A549 (cell line): ENCODE measurements around the gene LTBP4. TPM values are rescaled to one million over a fixed set of nuclear protein-coding genes. Genes with fewer than 3 reads are reported as not detected.

Experiments used
- BHLHE40 ChIP-seq: IDR thresholded peaks from 2 replicates; pipeline ENCODE4 v1.6.1; 2012; ENCODE audit warnings: low read depth, low read length, inconsistent platforms
- CBX2 ChIP-seq: fragments of 200-600 bp; sonication (generic); IDR thresholded peaks from 2 replicates; pipeline ENCODE4 v1.6.1; 2016; ENCODE audit warnings: low read depth, mild to moderate bottlenecking, borderline replicate concordance
- CBX8 ChIP-seq: fragments of 200-600 bp; sonication (generic); IDR thresholded peaks from 2 replicates; pipeline ENCODE4 v1.6.1; 2016
- CEBPB ChIP-seq, 2 experiments: fragments of >200 bp in 1 of 2; sonication (Bioruptor Twin) in 1 of 2; formaldehyde crosslinking in 1 of 2; IDR thresholded peaks; 2 replicates each; pipeline ENCODE4 v1.6.1; 2012 to 2016
- CHD2 ChIP-seq: fragments of 150-350 bp; IDR thresholded peaks from 2 replicates; pipeline ENCODE4 v1.6.1; 2014; ENCODE audit warnings: low read length; ENCODE audit not compliant: partially characterized antibody
- CHD4 ChIP-seq: fragments of 200-600 bp; sonication (generic); IDR thresholded peaks from 2 replicates; pipeline ENCODE4 v1.6.1; 2016; ENCODE audit warnings: antibody characterized with exemption, mild to moderate bottlenecking, borderline replicate concordance
- EHF ChIP-seq: fragments of 250-450 bp; sonication (Bioruptor Pico); IDR thresholded peaks from 2 replicates; pipeline ENCODE4 v1.5.0; 2020; ENCODE audit warnings: mild to moderate bottlenecking
- EHMT2 ChIP-seq: fragments of 200-600 bp; sonication (generic); IDR thresholded peaks from 2 replicates; pipeline ENCODE4 v1.6.1; 2016; ENCODE audit warnings: antibody characterized with exemption, low read depth, mild to moderate bottlenecking, moderate library complexity
- EP300 ChIP-seq, 2 experiments: fragments of >200 bp; sonication (Bioruptor Twin); formaldehyde crosslinking; IDR thresholded peaks; 2 replicates in 1 of 2; 3 replicates in 1 of 2; pipeline ENCODE4 v1.6.1; 2016 to 2017
- ESRRA ChIP-seq: fragments of 150-350 bp; IDR thresholded peaks from 2 replicates; pipeline ENCODE4 v1.6.1; 2014; ENCODE audit warnings: mild to moderate bottlenecking, low read length, borderline replicate concordance
- FOSB ChIP-seq: fragments of 250-450 bp; sonication (Bioruptor Pico); IDR thresholded peaks from 2 replicates; pipeline ENCODE4 v1.5.0; 2020; ENCODE audit warnings: mild to moderate bottlenecking, moderate library complexity
- FOSL2 ChIP-seq, 2 experiments: fragments of 450-650 bp in 1 of 2; fragments of >200 bp in 1 of 2; sonication (Bioruptor Twin) in 1 of 2; formaldehyde crosslinking; IDR thresholded peaks; 2 replicates each; pipeline versions ENCODE4 v1.5.0 to v1.6.1; 2016 to 2020; ENCODE audit warnings: mild to moderate bottlenecking in 1 of 2, moderate library complexity in 1 of 2
- GATA3 ChIP-seq: IDR thresholded peaks from 2 replicates; pipeline ENCODE4 v1.6.1; 2012; ENCODE audit warnings: borderline replicate concordance
- HDAC2 ChIP-seq: fragments of 200-600 bp; sonication (generic); IDR thresholded peaks from 2 replicates; pipeline ENCODE4 v1.6.1; 2016
- HOXA7 ChIP-seq: fragments of 250-450 bp; sonication (Bioruptor Pico); IDR thresholded peaks from 2 replicates; pipeline ENCODE4 v1.5.0; 2020; ENCODE audit warnings: mild to moderate bottlenecking, moderate library complexity
- HOXB5 ChIP-seq: fragments of 250-450 bp; sonication (Bioruptor Pico); IDR thresholded peaks from 2 replicates; pipeline ENCODE4 v1.5.0; 2020; ENCODE audit warnings: mild to moderate bottlenecking, moderate library complexity
- JUN ChIP-seq, 2 experiments: fragments of >200 bp; sonication (Bioruptor Twin); formaldehyde crosslinking; IDR thresholded peaks; 2 replicates in 1 of 2; 3 replicates in 1 of 2; pipeline ENCODE4 v1.6.1; 2016 to 2017
- JUNB ChIP-seq: fragments of >200 bp; sonication (Bioruptor Twin); formaldehyde crosslinking; IDR thresholded peaks from 2 replicates; pipeline ENCODE4 v1.6.1; 2016
- KDM1A ChIP-seq: fragments of 200-600 bp; sonication (generic); IDR thresholded peaks from 2 replicates; pipeline ENCODE4 v1.6.1; 2016; ENCODE audit warnings: low read depth, mild to moderate bottlenecking
- KDM5A ChIP-seq: fragments of 200-600 bp; sonication (generic); IDR thresholded peaks from 2 replicates; pipeline ENCODE4 v1.6.1; 2016; ENCODE audit warnings: antibody characterized with exemption, mild to moderate bottlenecking
- MAFK ChIP-seq: fragments of 450-650 bp; IDR thresholded peaks from 2 replicates; pipeline ENCODE4 v1.6.1; 2014; ENCODE audit not compliant: partially characterized antibody
- MYC ChIP-seq: IDR thresholded peaks from 2 replicates; pipeline ENCODE4 v1.6.1; 2012; ENCODE audit warnings: mild to moderate bottlenecking, inconsistent platforms, low read length, improper control_type of control experiment, borderline replicate concordance
- NPAS2 ChIP-seq: fragments of 250-450 bp; sonication (Bioruptor Pico); IDR thresholded peaks from 2 replicates; pipeline ENCODE4 v1.8.0; 2022; ENCODE audit warnings: mild to moderate bottlenecking, moderate library complexity, borderline replicate concordance
- PHF8 ChIP-seq: fragments of 200-600 bp; sonication (generic); IDR thresholded peaks from 2 replicates; pipeline ENCODE4 v1.6.1; 2016; ENCODE audit warnings: low read depth, mild to moderate bottlenecking, antibody characterized with exemption, moderate library complexity, borderline replicate concordance
- POLR2A ChIP-seq: IDR thresholded peaks from 2 replicates; pipeline ENCODE4 v1.6.1; 2012; ENCODE audit warnings: mild to moderate bottlenecking, low read length
- POLR2AphosphoS2 ChIP-seq: conservative IDR thresholded peaks from 2 replicates; pipeline ENCODE4 v1.6.1; 2012; ENCODE audit warnings: low read length, improper control_type of control experiment, inconsistent platforms
- RAD21 ChIP-seq, 2 experiments: fragments of >200 bp in 1 of 2; sonication (Bioruptor Twin) in 1 of 2; formaldehyde crosslinking in 1 of 2; IDR thresholded peaks in 1 of 2; conservative IDR thresholded peaks in 1 of 2; 2 replicates in 1 of 2; 3 replicates in 1 of 2; pipeline ENCODE4 v1.6.1; 2012 to 2018; ENCODE audit warnings: inconsistent platforms in 1 of 2
- RARB ChIP-seq: fragments of 250-450 bp; sonication (Bioruptor Pico); IDR thresholded peaks from 2 replicates; pipeline ENCODE4 v1.8.0; 2021; ENCODE audit warnings: mild to moderate bottlenecking, moderate library complexity
- RCOR1 ChIP-seq: fragments of 150-350 bp; IDR thresholded peaks from 2 replicates; pipeline ENCODE4 v1.6.1; 2014; ENCODE audit warnings: antibody characterized with exemption, low read length, low read depth
- RNF2 ChIP-seq: fragments of 200-600 bp; sonication (generic); IDR thresholded peaks from 2 replicates; pipeline ENCODE4 v1.6.1; 2016; ENCODE audit warnings: low read depth, mild to moderate bottlenecking, antibody characterized with exemption, moderate library complexity, borderline replicate concordance
- SMC3 ChIP-seq: fragments of >200 bp; sonication (Bioruptor Twin); formaldehyde crosslinking; IDR thresholded peaks from 3 replicates; pipeline ENCODE4 v1.6.1; 2018; ENCODE audit warnings: inconsistent platforms
- SREBF2 ChIP-seq: fragments of 450-650 bp; IDR thresholded peaks from 2 replicates; pipeline ENCODE4 v1.6.1; 2014; ENCODE audit warnings: mild to moderate bottlenecking, moderate library complexity
- TP53 ChIP-seq: fragments of 250-450 bp; sonication (Bioruptor Pico); IDR thresholded peaks from 2 replicates; pipeline ENCODE4 v1.5.0; 2021; ENCODE audit warnings: mild to moderate bottlenecking, moderate library complexity
- ZC3H11A ChIP-seq: fragments of 450-650 bp; IDR thresholded peaks from 2 replicates; pipeline ENCODE4 v1.6.1; 2014; ENCODE audit warnings: antibody characterized with exemption, mild to moderate bottlenecking
- ZNF302 ChIP-seq: fragments of 250-450 bp; sonication (Bioruptor Pico); IDR thresholded peaks from 2 replicates; pipeline ENCODE4 v1.9.0; 2021; ENCODE audit warnings: inconsistent platforms, mild to moderate bottlenecking, moderate library complexity
- ZSCAN20 ChIP-seq: fragments of 250-450 bp; sonication (Bioruptor Pico); IDR thresholded peaks from 2 replicates; pipeline ENCODE4 v1.8.0; 2022; ENCODE audit warnings: mild to moderate bottlenecking, moderate library complexity
- polyA plus RNA-seq, 4 experiments: library from polyadenylated mRNA; depleted of rRNA in 3 of 4; stranded (reverse); fragments of >200 nt; fragmentation: RNase III in 1 of 4; extraction: RNeasy Plus Mini Kit Qiagen cat#74134 plus additional on column Dnase treatment in 1 of 4; gene quantifications; 2 replicates in 3 of 4; 3 replicates in 1 of 4; pipeline ENCODE4 v1.2.3, GENCODE V29; 2011 to 2017
- TF ChIP-seq, protein P1 (sequence below): fragments of 250-450 bp; sonication (Bioruptor Pico); IDR thresholded peaks from 2 replicates; pipeline ENCODE4 v1.5.0; 2021; ENCODE audit warnings: mild to moderate bottlenecking, moderate library complexity, borderline replicate concordance
- TF ChIP-seq, protein P2 (sequence below): fragments of >200 bp; sonication (Bioruptor Twin); formaldehyde crosslinking; IDR thresholded peaks from 2 replicates; pipeline ENCODE4 v1.6.1; 2016
- TF ChIP-seq, protein P3 (sequence below): fragments of >200 bp; sonication (Bioruptor Twin); formaldehyde crosslinking; IDR thresholded peaks from 3 replicates; pipeline ENCODE4 v1.6.1; 2016
- TF ChIP-seq, protein P4 (sequence below): fragments of >200 bp; sonication (Bioruptor Twin); formaldehyde crosslinking; IDR thresholded peaks from 3 replicates; pipeline ENCODE4 v1.5.1; 2016
- TF ChIP-seq, protein P5 (sequence below): IDR thresholded peaks from 2 replicates; pipeline ENCODE4 v1.6.1; 2012

LTBP4 gene
- polyA plus RNA-seq, 2 of the 4 experiments (the other 2 are of a cell fraction): 23.1 to 43.2 TPM

DNA sequence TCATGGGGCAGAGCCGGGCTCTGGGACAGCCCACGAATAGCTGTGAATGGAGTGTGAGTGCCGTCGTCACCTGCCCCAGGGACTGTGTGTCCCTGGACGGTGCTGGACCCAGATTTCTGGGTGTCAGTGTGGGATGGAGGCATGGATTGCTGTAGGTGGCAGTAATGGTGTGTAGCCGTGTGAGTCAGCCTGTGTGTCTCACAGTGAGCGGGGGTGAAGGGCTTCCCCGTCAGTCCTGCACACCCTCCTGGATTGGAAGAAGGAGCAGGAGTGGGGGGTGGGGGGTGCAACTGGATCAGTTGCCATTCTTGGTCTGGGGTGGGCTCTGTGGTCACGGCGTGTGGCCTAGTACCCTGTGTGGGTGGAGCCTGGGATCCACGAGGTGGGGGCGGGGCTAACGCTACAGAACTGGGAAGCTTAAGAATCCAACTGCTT lies 6.5 kb upstream of the LTBP4 start (continued):
- 0 out of 2 replicates have a peak, but pooled peaks have one; percentile 19 for TF ChIP-seq FOSL2 (IDR thresholded peaks at IDR 0.05)
- TF ChIP-seq FOSL2 (CRISPR knock-in tag; IDR thresholded peaks at IDR 0.05): peak; percentile 82
- no peak for TF ChIP-seq RARB (CRISPR knock-in tag)
- TF ChIP-seq, protein P1, sequence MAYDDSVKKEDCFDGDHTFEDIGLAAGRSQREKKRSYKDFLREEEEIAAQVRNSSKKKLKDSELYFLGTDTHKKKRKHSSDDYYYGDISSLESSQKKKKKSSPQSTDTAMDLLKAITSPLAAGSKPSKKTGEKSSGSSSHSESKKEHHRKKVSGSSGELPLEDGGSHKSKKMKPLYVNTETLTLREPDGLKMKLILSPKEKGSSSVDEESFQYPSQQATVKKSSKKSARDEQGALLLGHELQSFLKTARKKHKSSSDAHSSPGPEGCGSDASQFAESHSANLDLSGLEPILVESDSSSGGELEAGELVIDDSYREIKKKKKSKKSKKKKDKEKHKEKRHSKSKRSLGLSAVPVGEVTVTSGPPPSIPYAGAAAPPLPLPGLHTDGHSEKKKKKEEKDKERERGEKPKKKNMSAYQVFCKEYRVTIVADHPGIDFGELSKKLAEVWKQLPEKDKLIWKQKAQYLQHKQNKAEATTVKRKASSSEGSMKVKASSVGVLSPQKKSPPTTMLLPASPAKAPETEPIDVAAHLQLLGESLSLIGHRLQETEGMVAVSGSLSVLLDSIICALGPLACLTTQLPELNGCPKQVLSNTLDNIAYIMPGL (CRISPR knock-in tag): no peak
- TF ChIP-seq ZNF302: no peak
- TF ChIP-seq HDAC2: no peak
- TF ChIP-seq CEBPB (IDR thresholded peaks at IDR 0.05): no peak
- TF ChIP-seq, protein P2, sequence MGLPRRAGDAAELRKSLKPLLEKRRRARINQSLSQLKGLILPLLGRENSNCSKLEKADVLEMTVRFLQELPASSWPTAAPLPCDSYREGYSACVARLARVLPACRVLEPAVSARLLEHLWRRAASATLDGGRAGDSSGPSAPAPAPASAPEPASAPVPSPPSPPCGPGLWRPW: no peak
- TF ChIP-seq, protein P3, sequence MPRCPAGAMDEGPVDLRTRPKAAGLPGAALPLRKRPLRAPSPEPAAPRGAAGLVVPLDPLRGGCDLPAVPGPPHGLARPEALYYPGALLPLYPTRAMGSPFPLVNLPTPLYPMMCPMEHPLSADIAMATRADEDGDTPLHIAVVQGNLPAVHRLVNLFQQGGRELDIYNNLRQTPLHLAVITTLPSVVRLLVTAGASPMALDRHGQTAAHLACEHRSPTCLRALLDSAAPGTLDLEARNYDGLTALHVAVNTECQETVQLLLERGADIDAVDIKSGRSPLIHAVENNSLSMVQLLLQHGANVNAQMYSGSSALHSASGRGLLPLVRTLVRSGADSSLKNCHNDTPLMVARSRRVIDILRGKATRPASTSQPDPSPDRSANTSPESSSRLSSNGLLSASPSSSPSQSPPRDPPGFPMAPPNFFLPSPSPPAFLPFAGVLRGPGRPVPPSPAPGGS: no peak
- TF ChIP-seq MAFK: no peak
- no peak for TF ChIP-seq HOXA7 (CRISPR knock-in tag)
- no peak for TF ChIP-seq ZC3H11A
- no peak for TF ChIP-seq JUN (IDR thresholded peaks at IDR 0.05)
- no peak for TF ChIP-seq EP300 (IDR thresholded peaks at IDR 0.05)
- TF ChIP-seq EHMT2: no peak
- TF ChIP-seq CHD2: no peak
- no peak for TF ChIP-seq ZSCAN20
- TF ChIP-seq SMC3: 0 out of 3 replicates have a peak, but pooled peaks have one; percentile 16
- TF ChIP-seq, protein P4, sequence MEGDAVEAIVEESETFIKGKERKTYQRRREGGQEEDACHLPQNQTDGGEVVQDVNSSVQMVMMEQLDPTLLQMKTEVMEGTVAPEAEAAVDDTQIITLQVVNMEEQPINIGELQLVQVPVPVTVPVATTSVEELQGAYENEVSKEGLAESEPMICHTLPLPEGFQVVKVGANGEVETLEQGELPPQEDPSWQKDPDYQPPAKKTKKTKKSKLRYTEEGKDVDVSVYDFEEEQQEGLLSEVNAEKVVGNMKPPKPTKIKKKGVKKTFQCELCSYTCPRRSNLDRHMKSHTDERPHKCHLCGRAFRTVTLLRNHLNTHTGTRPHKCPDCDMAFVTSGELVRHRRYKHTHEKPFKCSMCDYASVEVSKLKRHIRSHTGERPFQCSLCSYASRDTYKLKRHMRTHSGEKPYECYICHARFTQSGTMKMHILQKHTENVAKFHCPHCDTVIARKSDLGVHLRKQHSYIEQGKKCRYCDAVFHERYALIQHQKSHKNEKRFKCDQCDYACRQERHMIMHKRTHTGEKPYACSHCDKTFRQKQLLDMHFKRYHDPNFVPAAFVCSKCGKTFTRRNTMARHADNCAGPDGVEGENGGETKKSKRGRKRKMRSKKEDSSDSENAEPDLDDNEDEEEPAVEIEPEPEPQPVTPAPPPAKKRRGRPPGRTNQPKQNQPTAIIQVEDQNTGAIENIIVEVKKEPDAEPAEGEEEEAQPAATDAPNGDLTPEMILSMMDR: peak; percentile 27
- no peak for TF ChIP-seq POLR2AphosphoS2
- no peak for TF ChIP-seq TP53 (CRISPR knock-in tag)
- no peak for TF ChIP-seq RNF2
- 0 out of 2 replicates have a peak, but pooled peaks have one; percentile 29 for TF ChIP-seq JUNB
- no peak for TF ChIP-seq CBX8
- no peak for TF ChIP-seq KDM1A
- 0 out of 5 replicates have a peak, but pooled peaks of 1 of the 2 experiments have one; percentile 18 for TF ChIP-seq RAD21 (conservative IDR thresholded peaks at IDR 0.05 in 1 of 2, IDR thresholded peaks at IDR 0.05 in 1 of 2)
- no peak for TF ChIP-seq CHD4
- TF ChIP-seq HOXB5: no peak
- no peak for TF ChIP-seq EHF (CRISPR knock-in tag)
- TF ChIP-seq RCOR1: no peak
- no peak for TF ChIP-seq POLR2A
- no peak for TF ChIP-seq BHLHE40
- no peak for TF ChIP-seq NPAS2 (CRISPR knock-in tag)
- no peak for TF ChIP-seq FOSB (CRISPR knock-in tag)
- no peak; the same call in 1 of the 2 replicates for TF ChIP-seq GATA3
- no peak for TF ChIP-seq SREBF2
- TF ChIP-seq KDM5A: no peak
- no peak for TF ChIP-seq CBX2
- no peak for TF ChIP-seq PHF8
- TF ChIP-seq ESRRA: no peak
- TF ChIP-seq, protein P5, sequence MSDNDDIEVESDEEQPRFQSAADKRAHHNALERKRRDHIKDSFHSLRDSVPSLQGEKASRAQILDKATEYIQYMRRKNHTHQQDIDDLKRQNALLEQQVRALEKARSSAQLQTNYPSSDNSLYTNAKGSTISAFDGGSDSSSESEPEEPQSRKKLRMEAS: peak; percentile 59; the same call in 1 of the 2 replicates
- no peak for TF ChIP-seq MYC
